PC-9 (cell line): ENCODE data around the gene PCP2.

ENCODE experiments used
- EZH2 ChIP-seq: fragments of 200-600 bp; sonication (generic); IDR thresholded peaks from 2 replicates; pipeline ENCODE4 v1.8.0; 2017; ENCODE audit warnings: antibody characterized with exemption, low read depth
- TF ChIP-seq, protein P1 (sequence below): fragments of 200-600 bp; sonication (generic); conservative IDR thresholded peaks from 2 replicates; pipeline ENCODE4 v1.6.1; 2017; ENCODE audit warnings: mixed run types, antibody characterized with exemption, mild to moderate bottlenecking, moderate library complexity

DNA sequence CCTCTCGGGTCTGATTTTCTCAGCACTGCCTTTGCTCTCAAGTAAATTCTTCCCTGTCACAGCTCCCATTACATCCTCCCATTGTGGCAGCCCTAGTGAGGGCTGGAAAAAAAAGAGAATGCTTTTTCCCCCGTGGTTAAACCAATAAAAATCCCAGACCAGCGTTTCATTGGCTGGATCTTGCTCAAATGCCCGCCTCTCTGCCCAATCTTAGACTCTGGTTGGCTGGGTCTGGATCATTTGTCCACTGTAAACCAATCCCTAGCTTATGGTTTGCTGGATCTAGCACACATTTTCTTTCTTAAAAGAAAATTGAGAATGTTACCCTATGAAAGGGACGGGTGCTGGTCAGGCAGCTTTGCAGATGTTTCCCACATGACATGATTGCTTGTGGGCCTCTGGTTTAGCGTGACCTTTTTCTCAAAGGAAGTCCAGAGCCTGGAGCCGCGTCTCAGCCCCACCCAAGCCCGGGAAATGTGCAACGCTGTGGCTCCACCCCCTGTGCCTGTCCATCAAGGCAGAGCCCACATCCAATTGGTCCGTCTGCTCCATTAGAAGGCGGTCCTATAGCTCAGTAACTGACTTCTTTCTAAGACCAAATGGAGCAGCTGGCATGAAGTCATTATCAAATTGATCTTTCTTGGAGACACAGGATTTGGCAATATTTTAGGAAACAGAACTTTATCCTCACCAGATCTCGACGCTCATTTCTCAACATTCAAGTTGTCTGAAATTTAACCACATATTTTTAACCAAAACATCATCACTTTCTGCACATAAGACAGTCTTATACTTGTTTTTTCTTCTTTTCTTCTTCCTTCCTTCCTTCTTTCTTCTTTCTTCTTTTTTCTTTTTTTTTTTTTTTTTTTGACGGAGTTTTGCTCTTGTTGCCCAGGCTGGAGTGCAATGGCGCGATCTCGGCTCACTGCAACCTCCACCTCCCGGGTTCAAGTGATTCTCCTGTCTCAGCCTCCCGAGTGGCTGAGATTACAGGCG is 40.8 kb upstream of the PCP2 start:
- TF ChIP-seq, protein P1, sequence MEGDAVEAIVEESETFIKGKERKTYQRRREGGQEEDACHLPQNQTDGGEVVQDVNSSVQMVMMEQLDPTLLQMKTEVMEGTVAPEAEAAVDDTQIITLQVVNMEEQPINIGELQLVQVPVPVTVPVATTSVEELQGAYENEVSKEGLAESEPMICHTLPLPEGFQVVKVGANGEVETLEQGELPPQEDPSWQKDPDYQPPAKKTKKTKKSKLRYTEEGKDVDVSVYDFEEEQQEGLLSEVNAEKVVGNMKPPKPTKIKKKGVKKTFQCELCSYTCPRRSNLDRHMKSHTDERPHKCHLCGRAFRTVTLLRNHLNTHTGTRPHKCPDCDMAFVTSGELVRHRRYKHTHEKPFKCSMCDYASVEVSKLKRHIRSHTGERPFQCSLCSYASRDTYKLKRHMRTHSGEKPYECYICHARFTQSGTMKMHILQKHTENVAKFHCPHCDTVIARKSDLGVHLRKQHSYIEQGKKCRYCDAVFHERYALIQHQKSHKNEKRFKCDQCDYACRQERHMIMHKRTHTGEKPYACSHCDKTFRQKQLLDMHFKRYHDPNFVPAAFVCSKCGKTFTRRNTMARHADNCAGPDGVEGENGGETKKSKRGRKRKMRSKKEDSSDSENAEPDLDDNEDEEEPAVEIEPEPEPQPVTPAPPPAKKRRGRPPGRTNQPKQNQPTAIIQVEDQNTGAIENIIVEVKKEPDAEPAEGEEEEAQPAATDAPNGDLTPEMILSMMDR = no peak
- no peak for TF ChIP-seq EZH2
